Activated CD4-positive, alpha-beta memory T cell treated with anti-CD3 and anti-CD28 coated beads, Interleukin-2, amount 10 ng/mL, durations not matched to agents 7 days and 5 days (primary cell): Measurements from ENCODE around the gene GOLGA6L2. TPM values are rescaled to one million over a fixed set of nuclear protein-coding genes. Genes with fewer than 3 reads are reported as not detected.

ENCODE experiments used
- CTCF ChIA-PET: fragments of 350-600 bp; sonication (Branson Sonifier 250); formaldehyde crosslinking; loops from one replicate; lab custom pipeline; 2021; ENCODE audit warnings: antibody characterized with exemption, inconsistent platforms; lab: Charles Lee
- POLR2A ChIA-PET: fragments of 350-600 bp; sonication (Branson Sonifier 250); formaldehyde crosslinking; loops from one replicate; lab custom pipeline; 2021; ENCODE audit warnings: antibody characterized with exemption; lab: Charles Lee
- DNase-seq: peaks from one replicate; pipeline ENCODE4 v3.0.0-alpha.2; 2020
- H3K27ac Mint-ChIP-seq: one replicate; pipeline ENCODE4 v1.8.0; 2021; ENCODE audit warnings: mild to moderate bottlenecking, mixed read lengths
- H3K27me3 Mint-ChIP-seq: one replicate; pipeline ENCODE4 v1.8.0; 2021; ENCODE audit warnings: mixed read lengths
- H3K36me3 Mint-ChIP-seq: one replicate; pipeline ENCODE4 v1.8.0; 2021; ENCODE audit warnings: low read depth, mixed read lengths
- H3K4me1 Mint-ChIP-seq: one replicate; pipeline ENCODE4 v1.8.0; 2021; ENCODE audit warnings: mixed read lengths
- H3K4me3 Mint-ChIP-seq: one replicate; pipeline ENCODE4 v1.8.0; 2021; ENCODE audit warnings: mild to moderate bottlenecking, mixed read lengths
- H3K9me3 Mint-ChIP-seq: one replicate; pipeline ENCODE4 v1.8.0; 2021; ENCODE audit warnings: mixed read lengths
- total RNA-seq, 2 experiments: library from RNA; stranded (reverse); gene quantifications; one replicate each; pipeline ENCODE4 v1.2.3, GENCODE V29; 2021

GOLGA6L2 gene, protein sequence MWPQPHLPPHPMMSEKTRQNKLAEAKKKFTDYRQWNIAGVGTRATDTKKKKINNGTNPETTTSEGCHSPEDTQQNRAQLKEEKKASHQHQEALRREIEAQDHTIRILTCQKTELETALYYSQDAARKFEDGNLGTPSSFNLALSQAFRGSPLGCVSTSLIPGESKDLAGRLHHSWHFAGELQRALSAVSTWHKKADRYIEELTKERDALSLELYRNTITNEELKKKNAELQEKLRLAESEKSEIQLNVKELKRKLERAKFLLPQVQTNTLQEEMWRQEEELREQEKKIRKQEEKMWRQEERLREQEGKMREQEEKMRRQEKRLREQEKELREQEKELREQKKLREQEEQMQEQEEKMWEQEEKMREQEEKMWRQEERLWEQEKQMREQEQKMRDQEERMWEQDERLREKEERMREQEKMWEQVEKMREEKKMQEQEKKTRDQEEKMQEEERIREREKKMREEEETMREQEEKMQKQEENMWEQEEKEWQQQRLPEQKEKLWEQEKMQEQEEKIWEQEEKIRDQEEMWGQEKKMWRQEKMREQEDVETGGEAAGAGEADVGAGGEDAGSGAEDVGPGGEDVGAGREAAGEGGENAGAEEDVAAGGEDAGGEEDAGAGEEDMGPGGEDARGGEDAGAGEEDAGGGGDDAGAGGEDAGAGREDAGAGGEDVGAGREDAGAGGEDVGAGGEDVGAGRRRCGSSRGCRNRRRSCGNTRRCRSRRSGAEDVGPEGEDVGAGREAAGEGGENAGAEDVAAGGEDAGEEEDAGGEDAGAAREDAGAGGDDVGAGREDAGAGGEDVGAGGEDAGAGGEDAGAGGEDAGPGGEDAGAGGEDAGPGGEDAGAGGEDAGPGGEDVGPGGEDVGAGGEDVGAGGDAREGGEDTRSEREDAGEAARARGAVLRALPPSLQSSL
- total RNA-seq = not detected

DNA sequence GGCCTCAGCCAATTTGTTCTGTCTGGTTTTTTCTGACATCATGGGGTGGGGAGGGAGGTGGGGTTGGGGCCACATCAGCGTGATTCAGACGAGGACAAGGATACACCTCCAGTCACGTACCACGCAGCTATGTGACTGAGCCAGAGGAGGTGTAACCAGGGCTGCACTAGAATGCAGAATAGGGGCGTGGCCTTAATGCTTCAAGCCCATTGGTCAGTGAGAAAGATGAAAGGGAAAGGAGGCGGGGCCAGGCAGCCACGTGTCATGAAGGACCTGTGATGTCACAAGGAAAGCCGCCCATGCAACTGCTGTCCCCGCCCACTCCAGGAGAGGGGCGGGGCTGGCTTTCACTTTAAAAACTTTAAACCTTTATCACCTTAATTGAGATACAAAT is at the start of gene GOLGA6L2:
Gene GOLGA6L2 (minus strand): TSS at position 137 of the 394 bp plus-strand sequence. CDS start 62 bp downstream, at position 75.
- Mint-ChIP-seq H3K36me3 (no peaks in the 10 kb centered on the region), H3K4me3 (no peak within 1 kb of the TSS), H3K9me3 (no peaks in the 10 kb centered on the region), H3K27ac (no peak within 1 kb of the TSS), H3K4me1 (no peaks in the 10 kb centered on the region), H3K27me3 (no peaks in the 10 kb centered on the region)
- ChIA-PET CTCF (no interaction called here), POLR2A (no interaction called here)
- no peak for DNase-seq

DNA sequence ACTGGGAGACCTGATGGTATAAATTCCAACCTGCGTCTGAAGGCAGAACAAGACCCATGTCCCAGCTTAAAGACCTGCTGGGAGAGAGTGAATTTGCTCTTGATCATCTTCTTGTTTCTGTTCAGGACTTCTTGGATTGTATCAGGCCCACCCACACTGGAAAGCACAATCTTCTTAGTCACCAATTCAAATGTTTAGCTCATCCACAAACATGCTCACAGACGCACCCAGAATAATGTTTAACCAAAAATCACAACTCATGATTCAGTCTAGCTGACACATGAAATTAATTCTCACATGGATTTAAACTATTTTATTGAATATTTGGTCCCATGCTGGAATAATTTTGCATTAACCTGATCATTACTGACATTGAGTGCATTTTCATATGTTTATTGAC is 37.8 kb upstream of the GOLGA6L2 start:
- Mint-ChIP-seq H3K4me3 (no peak overlapping the region), H3K4me1 (no peaks in the 10 kb centered on the region), H3K27ac (no peak overlapping the region), H3K36me3 (no peaks in the 10 kb centered on the region), H3K27me3 (no peaks in the 10 kb centered on the region), H3K9me3 (no peaks in the 10 kb centered on the region)
- POLR2A ChIA-PET = no interaction called here
- CTCF ChIA-PET = no interaction called here
- DNase-seq = no peak

GRCh38 chr15:23483821-23484299 is 36.8 kb upstream of the GOLGA6L2 start:
- H3K4me1 Mint-ChIP-seq = no peaks in the 10 kb centered on the region
- H3K36me3 Mint-ChIP-seq = no peaks in the 10 kb centered on the region
- POLR2A ChIA-PET = no interaction called here
- H3K27ac Mint-ChIP-seq = no peak overlapping the region
- no peaks in the 10 kb centered on the region for H3K9me3 Mint-ChIP-seq
- H3K27me3 Mint-ChIP-seq = no peaks in the 10 kb centered on the region
- no peak overlapping the region for H3K4me3 Mint-ChIP-seq
- no peak for DNase-seq
- CTCF ChIA-PET = no interaction called here

GRCh38 chr15:23482764-23483489 is 35.9 kb upstream of the GOLGA6L2 start:
- DNase-seq = no peak
- no peaks in the 10 kb centered on the region for H3K9me3 Mint-ChIP-seq
- no peak overlapping the region for H3K27ac Mint-ChIP-seq
- CTCF ChIA-PET = no interaction called here
- no peaks in the 10 kb centered on the region for H3K4me1 Mint-ChIP-seq
- POLR2A ChIA-PET = no interaction called here
- H3K4me3 Mint-ChIP-seq = no peak overlapping the region
- no peaks in the 10 kb centered on the region for H3K36me3 Mint-ChIP-seq
- no peaks in the 10 kb centered on the region for H3K27me3 Mint-ChIP-seq

DNA sequence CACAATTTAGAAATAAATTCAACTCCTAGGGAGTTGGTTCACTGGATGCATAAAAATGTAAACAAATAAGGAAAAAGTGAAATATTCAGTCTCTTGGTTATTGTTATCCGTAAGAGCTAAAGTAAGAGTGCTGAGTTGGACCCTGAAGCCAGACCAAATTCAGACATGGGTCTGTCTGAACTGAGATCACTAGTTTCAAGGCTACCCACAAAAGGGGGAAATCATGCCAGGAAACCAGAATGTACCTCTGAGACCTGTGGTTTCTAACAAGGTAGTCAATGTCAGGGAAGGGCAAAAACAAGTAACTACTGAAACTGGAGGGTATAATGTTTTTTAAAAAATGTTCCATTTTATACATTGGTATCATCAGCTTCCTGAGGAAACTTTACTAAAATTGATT is 35.2 kb upstream of the GOLGA6L2 start:
- CTCF ChIA-PET = no interaction called here
- POLR2A ChIA-PET = no interaction called here
- Mint-ChIP-seq H3K4me1 (no peaks in the 10 kb centered on the region), H3K27ac (no peak overlapping the region), H3K4me3 (no peak overlapping the region), H3K9me3 (no peaks in the 10 kb centered on the region), H3K36me3 (no peaks in the 10 kb centered on the region), H3K27me3 (no peaks in the 10 kb centered on the region)
- no peak for DNase-seq

DNA sequence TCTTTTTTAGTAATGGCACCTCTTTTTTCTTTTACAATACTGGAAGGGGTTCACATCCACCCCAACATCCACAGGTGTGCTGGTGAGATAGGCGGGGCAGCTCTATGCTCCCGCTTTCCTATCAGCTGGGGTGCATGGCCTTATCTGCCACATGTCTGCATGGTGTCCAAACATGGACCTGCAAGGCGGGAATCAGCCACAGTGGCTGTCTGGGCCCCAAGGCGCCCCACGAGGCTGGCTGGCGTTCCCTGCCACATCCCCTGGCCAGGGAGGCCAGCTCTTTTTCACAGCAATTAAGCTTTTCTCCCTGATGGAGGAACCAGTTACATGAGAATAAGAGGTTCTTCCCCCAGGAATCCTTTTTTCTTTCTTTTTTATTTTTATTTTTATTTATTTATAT is 30.9 kb upstream of the GOLGA6L2 start:
- DNase-seq = no peak
- Mint-ChIP-seq H3K9me3 (no peaks in the 10 kb centered on the region), H3K36me3 (no peaks in the 10 kb centered on the region), H3K27me3 (no peaks in the 10 kb centered on the region), H3K27ac (no peak overlapping the region), H3K4me1 (no peaks in the 10 kb centered on the region), H3K4me3 (no peak overlapping the region)
- ChIA-PET CTCF (no interaction called here), POLR2A (no interaction called here)

DNA sequence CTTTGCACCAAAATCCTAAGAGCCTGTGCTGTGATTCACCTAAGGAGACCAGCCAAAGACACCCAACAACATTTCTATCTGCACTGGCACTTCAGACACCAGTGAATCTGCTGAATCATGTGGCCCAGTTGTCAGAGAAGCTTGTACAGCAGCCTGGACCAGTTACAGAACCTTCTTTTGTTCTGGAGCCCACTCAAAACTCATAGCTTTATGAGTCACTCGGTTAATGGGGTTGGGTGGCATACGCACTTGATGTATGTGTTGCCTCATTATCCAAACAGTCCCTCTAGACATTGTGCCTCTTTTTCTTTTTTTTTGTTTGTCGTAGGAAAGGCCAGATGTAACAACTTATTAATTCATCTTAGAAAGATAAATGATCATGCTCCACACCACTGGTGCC is 25.6 kb upstream of the GOLGA6L2 start:
- no peaks in the 10 kb centered on the region for H3K4me1 Mint-ChIP-seq

DNA sequence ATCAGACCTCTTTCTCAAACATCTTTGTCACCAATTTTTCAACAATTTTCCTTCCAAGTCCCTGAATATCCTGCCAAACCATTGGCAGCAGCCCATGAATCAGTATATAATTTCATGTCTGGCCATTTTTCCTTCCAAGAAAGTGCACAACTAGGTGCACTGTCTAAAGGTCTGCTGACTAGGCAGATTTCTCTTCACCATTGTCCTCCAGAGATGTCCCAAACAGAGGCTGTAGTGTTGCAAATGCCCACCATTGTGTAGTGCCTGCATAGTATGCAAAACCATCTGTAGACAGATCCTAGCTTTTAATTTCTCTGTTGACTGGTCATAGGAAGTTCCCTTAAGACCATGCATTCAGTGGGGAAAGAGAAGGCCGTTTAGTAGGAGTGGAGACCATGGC is 25.0 kb upstream of the GOLGA6L2 start:
- Mint-ChIP-seq H3K27me3 (no peaks in the 10 kb centered on the region), H3K36me3 (no peaks in the 10 kb centered on the region), H3K9me3 (no peaks in the 10 kb centered on the region), H3K4me1 (no peaks in the 10 kb centered on the region), H3K4me3 (no peak overlapping the region), H3K27ac (no peak overlapping the region)
- ChIA-PET POLR2A (no interaction called here), CTCF (no interaction called here)
- DNase-seq = no peak

More for the DNA sequence above, 25.6 kb upstream of the GOLGA6L2 start:
- Mint-ChIP-seq H3K27me3 (no peaks in the 10 kb centered on the region), H3K36me3 (no peaks in the 10 kb centered on the region), H3K27ac (no peak overlapping the region), H3K9me3 (no peaks in the 10 kb centered on the region), H3K4me3 (no peak overlapping the region)
- ChIA-PET POLR2A (no interaction called here), CTCF (no interaction called here)
- no peak for DNase-seq

GRCh38 chr15:23467110-23467600 is 20.1 kb upstream of the GOLGA6L2 start:
- ChIA-PET CTCF (no interaction called here), POLR2A (no interaction called here)
- no peak overlapping the region for H3K4me3 Mint-ChIP-seq
- DNase-seq = no peak
- no peak overlapping the region for H3K27ac Mint-ChIP-seq
- no peaks in the 10 kb centered on the region for H3K9me3 Mint-ChIP-seq
- no peaks in the 10 kb centered on the region for H3K36me3 Mint-ChIP-seq
- H3K4me1 Mint-ChIP-seq = no peaks in the 10 kb centered on the region
- peaks cover 1% of the 10 kb centered on the region for H3K27me3 Mint-ChIP-seq

GRCh38 chr15:23457890-23458289 is 10.8 kb upstream of the GOLGA6L2 start:
- H3K4me1 Mint-ChIP-seq = no peaks in the 10 kb centered on the region
- CTCF ChIA-PET = no interaction called here
- DNase-seq = no peak

DNA sequence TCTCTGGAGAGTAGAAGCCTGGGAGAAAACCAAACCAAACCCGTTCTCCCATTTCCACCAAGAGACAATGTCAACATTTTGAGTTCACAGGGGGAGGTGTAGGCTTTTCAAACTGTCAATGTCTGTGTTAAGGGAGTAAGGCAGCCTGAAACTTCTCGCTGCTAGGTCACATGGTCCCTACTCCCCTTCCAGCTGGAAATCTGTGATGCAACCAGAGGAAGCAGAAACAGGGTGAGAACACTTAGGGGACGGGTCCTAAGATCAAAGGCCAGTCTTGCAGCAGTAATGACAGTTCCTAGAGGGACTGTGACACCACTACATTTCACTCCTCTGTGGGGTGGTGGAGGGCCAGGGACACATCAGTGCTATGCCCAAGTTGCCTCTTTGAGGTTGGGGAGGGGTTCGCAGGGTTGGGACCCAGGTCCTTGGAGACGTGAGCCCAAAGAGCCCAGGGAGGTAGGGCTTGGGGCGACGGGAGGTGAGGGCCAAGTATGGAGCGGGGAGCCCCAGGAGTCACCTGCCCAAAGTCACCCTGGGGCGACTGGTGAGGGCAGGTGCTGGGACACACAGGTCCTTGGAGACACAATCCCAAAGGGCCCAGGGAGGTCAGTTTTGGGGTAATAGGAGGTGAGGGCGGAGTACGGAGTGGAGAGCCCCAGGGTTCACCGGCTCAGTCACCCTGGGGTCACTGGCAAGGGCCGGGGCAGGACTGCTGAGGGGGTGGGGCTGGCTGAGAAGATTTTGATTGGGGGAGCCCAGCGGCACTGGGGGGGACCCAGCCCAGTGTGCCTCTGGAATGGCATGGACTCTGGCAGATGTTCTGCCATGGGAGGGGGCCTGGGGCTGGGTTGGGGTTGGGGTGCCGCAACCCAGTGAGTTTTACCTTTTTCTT is 582 bp downstream of the GOLGA6L2 start:
- H3K27ac Mint-ChIP-seq = no peak overlapping the region
- DNase-seq = no peak

More at GRCh38 chr15:23457890-23458289, 10.8 kb upstream of the GOLGA6L2 start:
- POLR2A ChIA-PET = no interaction called here
- Mint-ChIP-seq H3K4me3 (no peak overlapping the region), H3K9me3 (no peaks in the 10 kb centered on the region), H3K27me3 (peaks cover 3% of the 10 kb centered on the region), H3K36me3 (no peaks in the 10 kb centered on the region), H3K27ac (no peak overlapping the region)

DNA sequence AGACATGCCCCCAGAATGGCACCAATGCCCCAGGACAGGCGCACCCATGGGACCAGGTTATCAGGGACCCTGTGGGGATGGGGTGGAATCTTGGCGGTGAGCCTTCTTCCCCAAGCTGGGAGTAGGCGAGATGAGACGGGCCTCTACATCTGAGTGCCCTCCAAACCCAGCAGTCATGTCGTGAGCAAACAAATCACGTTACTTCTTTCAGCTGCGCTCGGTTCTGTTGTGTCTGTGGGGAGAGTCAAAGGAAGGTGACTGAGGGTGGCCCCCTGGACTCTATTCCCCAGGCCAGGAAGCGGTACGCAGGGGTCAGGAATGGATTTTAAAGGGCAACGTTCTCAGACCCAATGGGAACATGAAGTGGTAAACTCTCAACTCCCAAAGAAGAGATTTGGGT is 2.8 kb downstream of the GOLGA6L2 start:
- H3K27ac Mint-ChIP-seq = no peak overlapping the region
- no peaks in the 10 kb centered on the region for H3K27me3 Mint-ChIP-seq
- no peak for DNase-seq
- no peaks in the 10 kb centered on the region for H3K36me3 Mint-ChIP-seq
- no peaks in the 10 kb centered on the region for H3K9me3 Mint-ChIP-seq
- no peaks in the 10 kb centered on the region for H3K4me1 Mint-ChIP-seq
- no peak overlapping the region for H3K4me3 Mint-ChIP-seq
- ChIA-PET CTCF (no interaction called here), POLR2A (no interaction called here)

More for the DNA sequence above, 582 bp downstream of the GOLGA6L2 start:
- POLR2A ChIA-PET = no interaction called here
- Mint-ChIP-seq H3K36me3 (no peaks in the 10 kb centered on the region), H3K4me3 (no peak overlapping the region), H3K27me3 (no peaks in the 10 kb centered on the region), H3K4me1 (no peaks in the 10 kb centered on the region), H3K9me3 (no peaks in the 10 kb centered on the region)
- CTCF ChIA-PET = no interaction called here
